GM12878 (cell line): ENCODE measurements around the gene DPPA3. TPM values are rescaled to one million over a fixed set of nuclear protein-coding genes. Genes with fewer than 3 reads are reported as not detected.

Experiments used
- CEBPZ ChIP-seq: fragments of 150-350 bp; IDR thresholded peaks from 2 replicates; pipeline ENCODE4 v1.6.1; 2016; ENCODE audit warnings: low read depth, low read length
- CHD1 ChIP-seq: IDR thresholded peaks from 2 replicates; pipeline ENCODE4 v1.6.1; 2012; ENCODE audit warnings: low read depth, low read length, improper control_type of control experiment
- KDM1A ChIP-seq: fragments of 200-600 bp; sonication (generic); IDR thresholded peaks from 2 replicates; pipeline ENCODE4 v1.6.1; 2016; ENCODE audit warnings: borderline replicate concordance
- LARP7 ChIP-seq: fragments of 450-650 bp; IDR thresholded peaks from 2 replicates; pipeline ENCODE4 v1.6.1; 2017; ENCODE audit warnings: mild to moderate bottlenecking
- MEF2B ChIP-seq: fragments of 450-650 bp; IDR thresholded peaks from 2 replicates; pipeline ENCODE4 v1.6.1; 2018; ENCODE audit warnings: mild to moderate bottlenecking, moderate library complexity; ENCODE audit not compliant: partially characterized antibody, poor library complexity, severe bottlenecking
- NFIC ChIP-seq: IDR thresholded peaks from 2 replicates; pipeline ENCODE4 v1.6.1; 2012; ENCODE audit warnings: low read depth, mild to moderate bottlenecking, inconsistent platforms, low read length, moderate library complexity
- NFXL1 ChIP-seq: fragments of 450-650 bp; IDR thresholded peaks from 2 replicates; pipeline ENCODE4 v1.6.1; 2017; ENCODE audit warnings: antibody characterized with exemption, mild to moderate bottlenecking, borderline replicate concordance
- PAX8 ChIP-seq: fragments of 450-650 bp; IDR thresholded peaks from 2 replicates; pipeline ENCODE4 v1.6.1; 2017; ENCODE audit warnings: mild to moderate bottlenecking, moderate library complexity
- RAD21 ChIP-seq: IDR thresholded peaks from 2 replicates; pipeline ENCODE4 v1.6.1; 2011; ENCODE audit warnings: mild to moderate bottlenecking, low read depth, low read length, moderate library complexity; ENCODE audit not compliant: insufficient read depth
- RFX5 ChIP-seq: IDR thresholded peaks from 2 replicates; pipeline ENCODE4 v1.6.1; 2011; ENCODE audit warnings: low read depth, low read length, improper control_type of control experiment
- SMC3 ChIP-seq: IDR thresholded peaks from 2 replicates; pipeline ENCODE4 v1.6.1; 2011; ENCODE audit warnings: low read length, improper control_type of control experiment, borderline replicate concordance
- SREBF1 ChIP-seq: IDR thresholded peaks from 2 replicates; pipeline ENCODE4 v1.6.1; 2012; ENCODE audit warnings: mild to moderate bottlenecking, low read length
- polyA plus RNA-seq, 11 experiments: library from polyadenylated mRNA; depleted of rRNA in 4 of 11; unstranded in 6 of 11; stranded (reverse) in 5 of 11; fragments of >200 nt; fragmentation: Nextera tagmentation in 4 of 11; fragmentation: Illumina TruSeq in 1 of 11; extraction: Ambion mirVana in 4 of 11; extraction: Trizol in 1 of 11; gene quantifications; 1 replicate in 1 of 11; 2 replicates in 10 of 11; pipeline versions ENCODE4 v1.2.1 to v1.2.3, GENCODE V29; 2011 to 2016; ENCODE audit warnings: inconsistent platforms in 2 of 11, missing spikeins in 2 of 11, low read depth in 1 of 11
- total RNA-seq, 4 experiments: library from RNA; depleted of rRNA in 3 of 4; stranded (reverse); fragments of >200 nt in 3 of 4; fragmentation: Illumina TruSeq in 1 of 4; extraction: Trizol in 1 of 4; gene quantifications; 2 replicates each; pipeline versions ENCODE4 v1.2.1 to v1.2.3, GENCODE V29; 2013 to 2021
- TF ChIP-seq, protein P1 (sequence below): IDR thresholded peaks from 2 replicates; pipeline ENCODE4 v1.6.1; 2011; ENCODE audit warnings: low read depth, low read length, improper control_type of control experiment, borderline replicate concordance

The DPPA3 gene
- total and polyA plus RNA-seq, 10 of the 15 experiments (the other 5 are each of a cell fraction or from before 2014, with no cell fraction given), result 0.05 TPM; not detected in 9

GRCh38 chr12:7750350-7750749 is 39.1 kb downstream of the DPPA3 start (continued):
- TF ChIP-seq KDM1A (no peak), CEBPZ (no peak), PAX8 (no peak), RAD21 (no peak), CHD1 (no peak), NFIC (no peak), NFXL1 (no peak), SREBF1 (no peak), RFX5 (no peak), MEF2B (no peak), SMC3 (no peak), LARP7 (no peak)
- TF ChIP-seq, protein P1, sequence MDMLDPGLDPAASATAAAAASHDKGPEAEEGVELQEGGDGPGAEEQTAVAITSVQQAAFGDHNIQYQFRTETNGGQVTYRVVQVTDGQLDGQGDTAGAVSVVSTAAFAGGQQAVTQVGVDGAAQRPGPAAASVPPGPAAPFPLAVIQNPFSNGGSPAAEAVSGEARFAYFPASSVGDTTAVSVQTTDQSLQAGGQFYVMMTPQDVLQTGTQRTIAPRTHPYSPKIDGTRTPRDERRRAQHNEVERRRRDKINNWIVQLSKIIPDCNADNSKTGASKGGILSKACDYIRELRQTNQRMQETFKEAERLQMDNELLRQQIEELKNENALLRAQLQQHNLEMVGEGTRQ, result no peak
